ENCODE results near the gene APOBR.
A peak's percentile ranks its signal among the peaks of the same experiment; 100 is the strongest.
"Not testable (repeated sequence)": the region's sequence is repeated elsewhere in the genome, so short reads cannot be mapped to it uniquely, and the experiment has no call there.

Gene APOBR

GRCh38 chr16:28494121-28494851 is at the start of gene APOBR:
TSS of gene APOBR (plus strand) at chr16:28494643. CDS start at chr16:28494682, 39 bp downstream.
- DNase-seq (ENCODE audit: extremely low read depth in 1 of 2, low read depth in 1 of 2): peak; percentile 64 to 83

GRCh38 chr16:28446388-28446787 is 48.1 kb upstream of the APOBR start:
- DNase-seq (ENCODE audit: extremely low read depth in 1 of 2, low read depth in 1 of 2): not testable (repeated sequence)

- not testable (repeated sequence) for DNase-seq (ENCODE audit: extremely low read depth in 1 of 2, low read depth in 1 of 2)
Measured at GRCh38 chr16:28447081-28447480, 47.4 kb upstream of the APOBR start.

- no peak for DNase-seq (ENCODE audit: extremely low read depth in 1 of 2, low read depth in 1 of 2)
Measured at GRCh38 chr16:28473714-28474265, 20.7 kb upstream of the APOBR start.

- DNase-seq (ENCODE audit: extremely low read depth in 1 of 2, low read depth in 1 of 2): no peak
Measured at GRCh38 chr16:28475221-28475620, 19.2 kb upstream of the APOBR start.

GRCh38 chr16:28477311-28477920 is 17.0 kb upstream of the APOBR start:
- DNase-seq (ENCODE audit: extremely low read depth in 1 of 2, low read depth in 1 of 2): no peak

- DNase-seq (ENCODE audit: extremely low read depth in 1 of 2, low read depth in 1 of 2): no peak
Measured at GRCh38 chr16:28478506-28479180, 15.8 kb upstream of the APOBR start.

GRCh38 chr16:28482026-28482425 is 12.4 kb upstream of the APOBR start:
- DNase-seq (ENCODE audit: extremely low read depth in 1 of 2, low read depth in 1 of 2): no peak

GRCh38 chr16:28483361-28483760 is 11.1 kb upstream of the APOBR start:
- not testable (repeated sequence) for DNase-seq (ENCODE audit: extremely low read depth in 1 of 2, low read depth in 1 of 2)

- no peak for DNase-seq (ENCODE audit: extremely low read depth in 1 of 2, low read depth in 1 of 2)
Measured at GRCh38 chr16:28486266-28486665, 8.2 kb upstream of the APOBR start.

- no peak for DNase-seq (ENCODE audit: extremely low read depth in 1 of 2, low read depth in 1 of 2)
Measured at GRCh38 chr16:28491230-28491969, 3.0 kb upstream of the APOBR start.

- peak; percentile 70 to 75 for DNase-seq (ENCODE audit: extremely low read depth in 1 of 2, low read depth in 1 of 2)
Measured at GRCh38 chr16:28491970-28492474, 2.4 kb upstream of the APOBR start, which contains the start of gene CLN3. TSS of gene CLN3 (minus strand) at chr16:28492074. CDS start at chr16:28491759, 315 bp downstream.

GRCh38 chr16:28492511-28492910 is 1.9 kb upstream of the APOBR start:
- DNase-seq (ENCODE audit: extremely low read depth in 1 of 2, low read depth in 1 of 2): no peak

- no peak for DNase-seq (ENCODE audit: extremely low read depth in 1 of 2, low read depth in 1 of 2)
Measured at GRCh38 chr16:28495098-28495793, 803 bp downstream of the APOBR start.

GRCh38 chr16:28495795-28496749 is 1.6 kb downstream of the APOBR start:
- no peak for DNase-seq (ENCODE audit: extremely low read depth in 1 of 2, low read depth in 1 of 2)

GRCh38 chr16:28496844-28497243 is 2.4 kb downstream of the APOBR start:
- DNase-seq (ENCODE audit: extremely low read depth in 1 of 2, low read depth in 1 of 2): no peak

GRCh38 chr16:28497386-28497785 is 2.9 kb downstream of the APOBR start:
- no peak for DNase-seq (ENCODE audit: extremely low read depth in 1 of 2, low read depth in 1 of 2)

GRCh38 chr16:28497861-28498599 is 3.6 kb downstream of the APOBR start:
- DNase-seq (ENCODE audit: extremely low read depth in 1 of 2, low read depth in 1 of 2): no peak
